KMS-11 (cell line): ENCODE data around the gene RBM3.
"Not testable (repeated sequence)": the region's sequence is repeated elsewhere in the genome, so short reads cannot be mapped to it uniquely, and the experiment has no call there.

Experiments
- H2AFZ ChIP-seq: fragments of 200-600 bp; sonication (generic); 2 replicates; pipeline ENCODE4 v1.6.1; 2016; ENCODE audit warnings: antibody characterized with exemption, mixed run types, low read depth
- H3K27ac ChIP-seq: fragments of 200-600 bp; sonication (generic); 2 replicates; pipeline ENCODE4 v1.6.1; 2016; ENCODE audit warnings: mild to moderate bottlenecking, mixed run types
- H3K27me3 ChIP-seq: fragments of 200-600 bp; sonication (generic); 2 replicates; pipeline ENCODE4 v1.6.1; 2017; ENCODE audit warnings: mild to moderate bottlenecking, low read depth, mixed run types, moderate library complexity; ENCODE audit not compliant: insufficient read depth
- H3K36me3 ChIP-seq: fragments of 200-600 bp; sonication (generic); 2 replicates; pipeline ENCODE4 v1.6.1; 2017; ENCODE audit warnings: mild to moderate bottlenecking, mixed run types; ENCODE audit not compliant: insufficient read depth
- H3K4me1 ChIP-seq: fragments of 200-600 bp; sonication (generic); 2 replicates; pipeline ENCODE4 v1.6.1; 2016; ENCODE audit warnings: mild to moderate bottlenecking, low read depth, mixed run types; ENCODE audit not compliant: poor library complexity, severe bottlenecking
- H3K4me2 ChIP-seq: fragments of 200-600 bp; sonication (generic); 2 replicates; pipeline ENCODE4 v1.7.0; 2016; ENCODE audit warnings: mild to moderate bottlenecking, mixed run types
- H3K4me3 ChIP-seq: fragments of 200-600 bp; sonication (generic); IDR thresholded peaks from 2 replicates; pipeline ENCODE4 v1.6.1; 2017; ENCODE audit warnings: low read depth, low read length, mixed read lengths; ENCODE audit not compliant: insufficient read depth
- H3K79me2 ChIP-seq: fragments of 200-600 bp; sonication (generic); 2 replicates; pipeline ENCODE4 v1.6.1; 2016; ENCODE audit warnings: low read depth, mixed run types; ENCODE audit not compliant: insufficient read depth
- H3K9ac ChIP-seq: fragments of 200-600 bp; sonication (generic); 2 replicates; pipeline ENCODE4 v1.6.1; 2016; ENCODE audit warnings: mild to moderate bottlenecking, mixed run types
- H4K20me1 ChIP-seq: fragments of 200-600 bp; sonication (generic); 2 replicates; pipeline ENCODE4 v1.6.1; 2016; ENCODE audit warnings: mild to moderate bottlenecking, mixed run types; ENCODE audit not compliant: insufficient read depth
- TF ChIP-seq, protein P1 (sequence below): fragments of 200-600 bp; sonication (generic); conservative IDR thresholded peaks from 2 replicates; pipeline ENCODE4 v1.6.1; 2017; ENCODE audit warnings: low read depth, mild to moderate bottlenecking, antibody characterized with exemption, low read length, moderate library complexity, mixed read lengths

The RBM3 gene

DNA sequence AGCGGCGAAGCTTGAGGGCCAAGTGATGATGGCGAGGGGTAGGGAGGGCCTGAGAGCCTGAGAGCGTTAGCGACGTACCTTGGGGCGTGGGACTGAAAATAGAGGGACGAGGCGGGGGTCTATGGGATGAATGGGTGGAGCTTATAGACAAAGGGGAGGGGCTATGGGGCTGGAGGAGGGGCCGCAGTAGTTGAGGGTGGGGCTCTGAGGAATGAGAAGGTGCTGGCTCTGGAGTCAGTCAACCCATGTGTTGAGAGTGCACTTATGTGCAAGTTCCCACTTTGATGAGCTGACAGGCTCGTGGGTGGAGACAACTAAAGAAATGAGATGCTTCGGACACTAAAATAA lies 34.3 kb upstream of the RBM3 start:
- peak overlapping the region; percentile 62 for H3K27ac ChIP-seq
- H3K4me2 ChIP-seq, result peak overlapping the region; percentile 40
- H3K4me3 ChIP-seq, result no peak overlapping the region
- H3K9ac ChIP-seq, result peak overlapping the region; percentile 64
- H3K36me3 ChIP-seq, result no peaks in the 10 kb centered on the region
- H3K27me3 ChIP-seq, result no peaks in the 10 kb centered on the region
- H3K4me1 ChIP-seq, result peaks cover 36% of the 10 kb centered on the region
- H3K79me2 ChIP-seq, result 0 out of 2 replicates have a peak, but pooled peaks cover 4% of the 10 kb centered on the region
- H4K20me1 ChIP-seq, result no peaks in the 10 kb centered on the region
- TF ChIP-seq, protein P1, sequence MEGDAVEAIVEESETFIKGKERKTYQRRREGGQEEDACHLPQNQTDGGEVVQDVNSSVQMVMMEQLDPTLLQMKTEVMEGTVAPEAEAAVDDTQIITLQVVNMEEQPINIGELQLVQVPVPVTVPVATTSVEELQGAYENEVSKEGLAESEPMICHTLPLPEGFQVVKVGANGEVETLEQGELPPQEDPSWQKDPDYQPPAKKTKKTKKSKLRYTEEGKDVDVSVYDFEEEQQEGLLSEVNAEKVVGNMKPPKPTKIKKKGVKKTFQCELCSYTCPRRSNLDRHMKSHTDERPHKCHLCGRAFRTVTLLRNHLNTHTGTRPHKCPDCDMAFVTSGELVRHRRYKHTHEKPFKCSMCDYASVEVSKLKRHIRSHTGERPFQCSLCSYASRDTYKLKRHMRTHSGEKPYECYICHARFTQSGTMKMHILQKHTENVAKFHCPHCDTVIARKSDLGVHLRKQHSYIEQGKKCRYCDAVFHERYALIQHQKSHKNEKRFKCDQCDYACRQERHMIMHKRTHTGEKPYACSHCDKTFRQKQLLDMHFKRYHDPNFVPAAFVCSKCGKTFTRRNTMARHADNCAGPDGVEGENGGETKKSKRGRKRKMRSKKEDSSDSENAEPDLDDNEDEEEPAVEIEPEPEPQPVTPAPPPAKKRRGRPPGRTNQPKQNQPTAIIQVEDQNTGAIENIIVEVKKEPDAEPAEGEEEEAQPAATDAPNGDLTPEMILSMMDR, result no peak
- peak overlapping the region; percentile 33; the same call in 1 of the 2 replicates for H2AFZ ChIP-seq

GRCh38 chrX:48540480-48540879 lies 33.8 kb upstream of the RBM3 start:
- TF ChIP-seq, protein P1, result no peak
- H3K4me1 ChIP-seq, result peaks cover 35% of the 10 kb centered on the region
- peak overlapping the region; percentile 40 for H3K4me2 ChIP-seq
- no peak overlapping the region for H2AFZ ChIP-seq
- no peak overlapping the region for H3K4me3 ChIP-seq
- no peaks in the 10 kb centered on the region for H3K27me3 ChIP-seq
- peak overlapping the region; percentile 62 for H3K27ac ChIP-seq
- peak overlapping the region; percentile 2; the same call in 1 of the 2 replicates for H3K9ac ChIP-seq
- H4K20me1 ChIP-seq, result no peaks in the 10 kb centered on the region
- H3K79me2 ChIP-seq, result 0 out of 2 replicates have a peak, but pooled peaks cover 4% of the 10 kb centered on the region
- no peaks in the 10 kb centered on the region for H3K36me3 ChIP-seq

DNA sequence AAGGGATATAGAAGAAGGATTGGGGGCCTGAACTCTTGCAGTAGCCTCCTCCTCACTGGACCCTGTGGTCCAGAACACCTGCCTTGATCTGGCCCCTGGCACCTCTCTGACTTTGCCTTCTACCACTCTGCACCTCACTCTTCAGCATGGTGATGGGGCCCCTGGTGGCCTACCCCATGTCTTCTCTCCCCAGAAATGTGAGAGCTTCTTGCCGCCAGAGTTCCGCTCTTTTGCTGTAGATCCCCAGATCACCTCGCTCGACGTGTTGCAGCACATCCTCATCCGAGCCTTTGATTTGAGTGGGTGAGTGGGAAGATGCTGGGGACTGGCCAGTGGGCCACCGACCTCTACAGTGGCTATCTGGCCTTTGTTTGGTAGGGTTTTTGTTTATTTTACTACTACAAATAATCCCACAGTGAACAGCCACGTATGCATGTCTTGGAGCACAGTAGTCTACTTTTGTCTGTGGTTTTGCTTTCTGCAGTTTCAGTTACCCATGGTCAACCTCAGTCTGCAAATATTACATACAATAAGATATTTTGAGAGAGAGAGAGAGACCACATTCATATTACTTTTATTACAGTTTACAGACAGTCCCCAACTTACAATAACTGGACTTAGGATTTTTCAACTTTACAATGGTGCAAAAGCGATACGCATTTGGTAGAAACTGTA lies 33.0 kb upstream of the RBM3 start:
- peak overlapping the region; percentile 40 for H3K4me2 ChIP-seq
- H3K4me3 ChIP-seq, result no peak overlapping the region
- H3K79me2 ChIP-seq, result 0 out of 2 replicates have a peak, but pooled peaks cover 4% of the 10 kb centered on the region

DNA sequence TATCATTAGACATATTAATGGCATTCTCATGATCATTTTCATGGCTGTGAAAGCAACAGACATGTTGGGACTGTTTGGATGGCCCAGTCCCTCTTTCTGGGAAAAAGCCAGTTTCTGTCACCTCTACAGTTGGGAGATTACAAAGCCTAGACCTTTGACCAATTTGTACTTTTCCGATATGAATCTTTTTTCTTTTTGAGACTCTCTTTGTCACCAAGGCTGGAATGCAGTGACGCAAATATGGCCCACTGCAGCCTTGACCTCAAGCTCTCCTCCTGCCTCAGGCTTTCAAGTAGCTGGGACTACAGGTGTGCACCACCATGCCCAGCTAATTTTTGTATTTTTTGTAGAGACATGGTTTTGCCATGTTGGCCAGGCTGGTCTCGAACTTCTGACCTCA lies 25.4 kb upstream of the RBM3 start:
- TF ChIP-seq, protein P1, result no peak
- H3K79me2 ChIP-seq, result no peaks in the 10 kb centered on the region
- no peak overlapping the region for H3K4me2 ChIP-seq
- no peaks in the 10 kb centered on the region for H3K4me1 ChIP-seq
- no peak overlapping the region for H3K9ac ChIP-seq
- no peak overlapping the region for H2AFZ ChIP-seq
- no peaks in the 10 kb centered on the region for H3K36me3 ChIP-seq
- H3K4me3 ChIP-seq, result no peak overlapping the region
- H4K20me1 ChIP-seq, result no peaks in the 10 kb centered on the region
- H3K27me3 ChIP-seq, result no peaks in the 10 kb centered on the region
- no peak overlapping the region for H3K27ac ChIP-seq

More for the DNA sequence above, 33.0 kb upstream of the RBM3 start:
- TF ChIP-seq, protein P1, result no peak
- H3K27me3 ChIP-seq, result no peaks in the 10 kb centered on the region
- H3K27ac ChIP-seq, result peak overlapping the region; percentile 62
- H4K20me1 ChIP-seq, result no peaks in the 10 kb centered on the region
- peaks cover 27% of the 10 kb centered on the region for H3K4me1 ChIP-seq
- no peaks in the 10 kb centered on the region for H3K36me3 ChIP-seq
- peak overlapping the region; percentile 2; the same call in 1 of the 2 replicates for H3K9ac ChIP-seq
- no peak overlapping the region for H2AFZ ChIP-seq

DNA sequence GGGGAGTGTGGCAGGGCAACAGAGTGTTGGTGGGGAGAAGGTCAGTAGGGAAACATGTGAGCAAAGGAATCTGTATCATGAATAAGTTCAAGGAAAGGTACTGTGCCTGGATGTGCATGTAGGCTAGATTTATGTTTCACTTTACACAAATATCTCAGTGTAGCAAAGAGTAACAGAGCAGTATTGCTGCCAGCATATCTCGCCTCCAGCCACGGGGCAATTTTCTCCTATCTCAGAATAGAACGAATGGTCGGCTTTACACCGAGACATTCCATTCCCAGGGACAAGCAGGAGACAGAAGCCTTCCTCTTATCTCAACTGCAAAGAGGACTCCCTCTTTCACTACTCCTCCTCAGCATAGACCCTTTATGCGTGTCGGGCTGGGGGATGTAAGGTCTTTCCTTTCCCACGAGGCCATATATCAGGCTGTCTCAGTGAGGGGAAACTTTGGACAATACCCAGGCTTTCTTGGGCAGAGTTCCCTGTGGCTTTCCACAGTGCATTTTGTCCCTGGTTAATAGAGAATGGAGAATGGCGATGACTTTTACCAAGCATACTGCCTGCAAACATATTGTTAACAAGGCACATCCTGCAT lies 18.5 kb upstream of the RBM3 start:
- H3K4me3 ChIP-seq, H4K20me1 ChIP-seq, H3K9ac ChIP-seq, H3K79me2 ChIP-seq, H2AFZ ChIP-seq, H3K27ac ChIP-seq, H3K4me1 ChIP-seq, H3K4me2 ChIP-seq, H3K36me3 ChIP-seq, H3K27me3 ChIP-seq: not testable (repeated sequence)
